BE2C (cell line): ENCODE measurements around the gene SND1.

Experiments
- DNase-seq: peaks from one replicate; pipeline ENCODE4 v3.0.0-alpha.2; 2020
- H3K27me3 ChIP-seq: fragments of 250-450 bp; sonication (Bioruptor Pico); 2 replicates; pipeline ENCODE4 v1.5.1; 2020; ENCODE audit warnings: mild to moderate bottlenecking
- H3K36me3 ChIP-seq: fragments of 250-450 bp; sonication (Bioruptor Pico); 2 replicates; pipeline ENCODE4 v1.5.1; 2020; ENCODE audit warnings: mild to moderate bottlenecking
- H3K4me1 ChIP-seq: fragments of 250-450 bp; sonication (Bioruptor Pico); 2 replicates; pipeline ENCODE4 v1.5.1; 2020
- H3K4me3 ChIP-seq: 2 replicates; pipeline ENCODE4 v1.5.1; 2011; ENCODE audit warnings: low read depth, low read length
- H3K9me3 ChIP-seq: fragments of 250-450 bp; sonication (Bioruptor Pico); 2 replicates; pipeline ENCODE4 v1.5.1; 2020
- CTCF ChIP-seq: IDR thresholded peaks from 2 replicates; pipeline ENCODE4 v1.5.1; 2012; ENCODE audit warnings: mild to moderate bottlenecking, low read depth, low read length

The SND1 gene

DNA sequence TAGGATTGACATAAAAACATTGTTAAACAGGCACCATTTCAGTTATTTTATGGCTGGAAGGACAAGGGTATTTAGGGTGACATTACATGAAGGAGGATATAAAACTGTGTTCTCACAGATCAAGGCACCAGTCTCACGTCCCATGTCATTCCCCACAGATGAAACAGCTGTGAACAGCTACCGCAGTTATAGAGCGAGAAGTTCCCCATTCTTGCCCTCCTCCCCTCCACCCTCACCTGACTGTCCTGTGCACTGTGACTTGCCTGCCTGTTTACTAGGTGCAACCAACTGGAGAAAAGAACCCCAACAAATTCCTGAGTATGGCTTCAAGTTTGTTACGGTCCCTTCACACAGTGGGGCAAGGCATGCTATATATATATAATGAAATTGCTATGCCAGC, 141.6 kb downstream of the SND1 start:
- TF ChIP-seq CTCF, result no peak
- no peak for DNase-seq
- peaks cover 27% of the 10 kb centered on the region for H3K4me1 ChIP-seq
- H3K27me3 ChIP-seq, result no peaks in the 10 kb centered on the region
- H3K36me3 ChIP-seq, result no peaks in the 10 kb centered on the region
- H3K4me3 ChIP-seq, result no peak overlapping the region
- no peaks in the 10 kb centered on the region; the same call in 1 of the 2 replicates for H3K9me3 ChIP-seq

DNA sequence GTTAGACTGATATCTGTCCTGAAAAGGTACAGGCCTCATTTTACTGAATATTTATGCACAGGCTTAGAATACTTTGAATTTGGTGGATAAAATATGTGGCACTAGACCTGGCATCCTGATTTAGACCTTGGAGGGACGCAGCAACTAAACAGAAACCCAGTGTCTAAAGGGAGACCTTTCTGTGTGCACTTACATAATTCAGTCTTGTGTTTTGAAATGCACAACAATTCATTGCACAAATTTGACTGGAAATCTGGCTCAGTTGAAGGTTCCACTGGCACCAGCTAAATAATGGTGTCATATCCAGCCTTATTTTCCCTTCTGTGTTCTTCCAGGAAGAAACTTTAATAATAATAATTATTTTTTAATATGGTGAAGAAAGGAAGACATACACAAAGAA, 142.1 kb downstream of the SND1 start:
- no peak overlapping the region for H3K4me3 ChIP-seq
- no peak for TF ChIP-seq CTCF
- H3K27me3 ChIP-seq, result no peaks in the 10 kb centered on the region
- DNase-seq, result no peak
- H3K9me3 ChIP-seq, result no peaks in the 10 kb centered on the region; the same call in 1 of the 2 replicates
- no peaks in the 10 kb centered on the region for H3K36me3 ChIP-seq
- peaks cover 26% of the 10 kb centered on the region for H3K4me1 ChIP-seq

- Histone ChIP-seq H3K27me3 (no peaks in the 10 kb centered on the region), H3K9me3 (no peaks in the 10 kb centered on the region; the same call in 1 of the 2 replicates), H3K4me3 (no peak overlapping the region), H3K4me1 (peaks cover 24% of the 10 kb centered on the region), H3K36me3 (no peaks in the 10 kb centered on the region)
- no peak for DNase-seq
- TF ChIP-seq CTCF, result no peak
These were observed 142.6 kb downstream of the SND1 start for GRCh38 chr7:127794551-127794950.

DNA sequence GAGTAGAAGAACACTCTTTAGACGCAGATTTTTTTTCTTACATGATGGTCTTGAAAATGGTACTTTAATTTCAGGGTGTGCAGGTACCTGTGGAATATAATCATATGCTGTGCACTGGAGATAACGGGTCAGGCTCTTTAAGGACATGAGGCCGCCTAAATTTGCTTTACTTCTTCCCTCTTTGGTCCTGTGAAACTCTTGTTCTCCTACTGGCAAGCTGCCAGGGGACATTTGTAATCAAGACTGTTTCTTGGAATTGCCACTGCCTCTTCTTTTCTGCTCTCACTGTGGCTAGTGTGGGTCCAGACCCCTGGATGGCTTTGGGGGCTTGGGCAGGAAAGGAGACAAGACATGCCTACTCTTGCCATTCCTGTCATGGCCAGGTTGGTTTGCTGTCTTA, 146.0 kb downstream of the SND1 start:
- no peaks in the 10 kb centered on the region for H3K27me3 ChIP-seq
- H3K4me1 ChIP-seq, result peaks cover 26% of the 10 kb centered on the region
- no peak for TF ChIP-seq CTCF
- H3K4me3 ChIP-seq, result no peak overlapping the region
- H3K9me3 ChIP-seq, result no peaks in the 10 kb centered on the region; the same call in 1 of the 2 replicates
- H3K36me3 ChIP-seq, result no peaks in the 10 kb centered on the region
- DNase-seq, result peak; percentile 16

GRCh38 chr7:127798769-127799372, 146.9 kb downstream of the SND1 start:
- no peak for TF ChIP-seq CTCF
- DNase-seq, result no peak
- H3K9me3 ChIP-seq, result no peaks in the 10 kb centered on the region; the same call in 1 of the 2 replicates
- no peak overlapping the region for H3K4me3 ChIP-seq
- H3K36me3 ChIP-seq, result no peaks in the 10 kb centered on the region
- no peaks in the 10 kb centered on the region for H3K27me3 ChIP-seq
- H3K4me1 ChIP-seq, result peaks cover 29% of the 10 kb centered on the region

- no peaks in the 10 kb centered on the region; the same call in 1 of the 2 replicates for H3K9me3 ChIP-seq
- H3K4me3 ChIP-seq, result no peak overlapping the region
- H3K36me3 ChIP-seq, result no peaks in the 10 kb centered on the region
- H3K4me1 ChIP-seq, result peaks cover 27% of the 10 kb centered on the region
- H3K27me3 ChIP-seq, result no peaks in the 10 kb centered on the region
- DNase-seq, result no peak
- no peak for TF ChIP-seq CTCF
These were observed 147.7 kb downstream of the SND1 start for GRCh38 chr7:127799535-127800305.
